Esophagus muscularis mucosa (tissue), 3 donors: ENCODE data around the gene CBL.

Source experiments
- CTCF ChIP-seq, 3 experiments: fragments of 200-600 bp in 2 of 3; fragments of 450-650 bp in 1 of 3; sonication (generic) in 2 of 3; IDR thresholded peaks; one replicate each; pipeline ENCODE4 v1.5.1; 2017 to 2019; ENCODE audit warnings: antibody characterized with exemption in 3 of 3, mild to moderate bottlenecking in 2 of 3, moderate library complexity in 1 of 3
- EP300 ChIP-seq: sonication (generic); formaldehyde crosslinking; IDR thresholded peaks from one replicate; pipeline ENCODE4 v1.6.1; 2017; ENCODE audit warnings: antibody characterized with exemption

GRCh38 chr11:119309411-119309810 lies 103.3 kb downstream of the CBL start:
- TF ChIP-seq CTCF (IDR thresholded peaks at IDR 0.05) (no peak), EP300 (no peak)
